Measurements from ENCODE around the gene PRELP. TPM values are rescaled to one million over a fixed set of nuclear protein-coding genes. Genes with fewer than 3 reads are reported as not detected.
A peak's percentile ranks its signal among the peaks of the same experiment; 100 is the strongest.

PRELP gene
- total and polyA plus RNA-seq, 2 donors (not counting 3 experiments of a cell fraction or from before 2014, with no cell fraction given) = 0.01 TPM; not detected in 1

DNA sequence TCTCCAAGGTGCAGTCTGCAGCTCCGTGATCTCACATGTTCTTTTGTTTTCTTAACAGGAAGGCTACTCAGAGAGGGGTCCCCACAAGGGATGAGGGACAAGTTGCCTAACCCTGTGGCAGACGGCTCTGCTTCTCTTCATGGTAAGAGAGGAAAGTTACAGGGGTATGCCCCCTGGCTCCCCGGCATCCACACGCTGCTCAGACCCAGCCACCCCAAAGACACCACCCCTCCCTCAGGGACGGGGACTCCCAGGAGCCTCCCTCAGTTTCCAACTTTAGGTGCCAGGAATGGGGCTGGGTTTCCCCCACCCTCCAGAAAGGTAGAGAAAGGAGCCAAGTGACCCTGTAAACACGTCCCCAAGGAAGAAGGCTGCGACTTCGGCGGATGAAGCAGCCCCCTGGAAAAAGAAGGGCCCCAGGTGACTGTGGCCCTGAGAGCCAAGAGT lies 38.0 kb downstream of the PRELP start:
- Histone ChIP-seq H3K9me1 (replicated peaks; ENCODE audit: control insufficient read depth, extremely low read depth, insufficient read depth, low read length) (no peaks in the 10 kb centered on the region), H3K27me3 (ENCODE audit: control insufficient read depth in 2 of 2, insufficient read depth in 2 of 2, low read length in 2 of 2) (no peaks in the 10 kb centered on the region), H3K27ac (ENCODE audit: insufficient read depth, low read depth, low read length) (peak overlapping the region; percentile 83), H3K9ac (replicated peaks; ENCODE audit: extremely low read depth, insufficient read depth, low read length) (peak overlapping the region; percentile 45), H4K20me1 (replicated peaks; ENCODE audit: control insufficient read depth, extremely low read depth, insufficient read depth, low read length) (no peaks in the 10 kb centered on the region), H3K4me2 (ENCODE audit: insufficient read depth, low read length) (no peak overlapping the region), H3K9me3 (replicated peaks; ENCODE audit: control insufficient read depth, insufficient read depth, low read length) (no peaks in the 10 kb centered on the region), H3K4me1 (ENCODE audit: control insufficient read depth, extremely low read depth, insufficient read depth, low read length) (peaks cover 34% of the 10 kb centered on the region), H3K79me2 (ENCODE audit: control insufficient read depth, insufficient read depth, low read length) (no peaks in the 10 kb centered on the region), H2AFZ (ENCODE audit: low read depth, low read length) (peak overlapping the region; percentile 55), H3K36me3 (ENCODE audit: control insufficient read depth in 2 of 2, extremely low read depth in 1 of 2, insufficient read depth in 2 of 2, low read length in 2 of 2) (no peaks in the 10 kb centered on the region), H3K4me3 (replicated peaks in 1 of 3; ENCODE audit: insufficient read depth in 1 of 3, low read depth in 1 of 3, low read length in 3 of 3) (no peak overlapping the region)
- ChIA-PET POLR2A (interaction anchor here (0.5 to 0.7 kb wide), 2 partner anchors 25 to 161 kb away, joined by 3 to 4 read pairs; no protein-coding TSS in a partner anchor), CTCF (interaction anchor here (0.8 to 1.6 kb wide), 5 partner anchors 9 to 188 kb away, joined by 3 to 10 read pairs (median 3); no protein-coding TSS in a partner anchor)
- no TSS peak for BruUV-seq (replicated peaks)
- dilution Hi-C loops (cut with MboI; ENCODE audit: extremely low pct_ligation_motif_present, low sequenced_read_pairs) (no loop called here), intact Hi-C loops (cut with micrococcal nuclease) (loop anchor here (2.0 to 5.0 kb wide), 2 partner anchors 94 to 115 kb away; no protein-coding TSS in a partner anchor)
- no peak for FAIRE-seq
- DNase-seq (ENCODE audit: low read depth, low spot score) = no peak
- TF ChIP-seq MAX (IDR thresholded peaks at IDR 0.05; ENCODE audit: insufficient read depth, insufficient read length) (no peak), GATA2 (IDR thresholded peaks at IDR 0.05; ENCODE audit: insufficient read depth, insufficient read length, low read depth, low read length) (no peak), MYC (IDR thresholded peaks at IDR 0.05; ENCODE audit: low read depth, low read length) (no peak), POLR2A (IDR thresholded peaks at IDR 0.05; ENCODE audit: low read depth, low read length) (no peak), POLR2AphosphoS5 (IDR thresholded peaks at IDR 0.05; ENCODE audit: insufficient read depth, low read depth, low read length) (no peak), EZH2 (IDR thresholded peaks at IDR 0.05; ENCODE audit: borderline replicate concordance, low read depth, low read length, severe bottlenecking) (no peak), JUN (IDR thresholded peaks at IDR 0.05; ENCODE audit: borderline replicate concordance, insufficient read depth, insufficient read length, low read depth) (no peak), CTCF (IDR thresholded peaks at IDR 0.05; ENCODE audit: extremely low read depth in 1 of 2, insufficient read depth in 1 of 2, low read depth in 1 of 2, low read length in 2 of 2) (no peak)

Measured in endothelial cell of umbilical vein (primary cell).